Mesenchymal stem cell (in vitro differentiated cells and primary cell): ENCODE measurements around the gene PABPN1L.
A peak's percentile ranks its signal among the peaks of the same experiment; 100 is the strongest.

Experiments used
- DNase-seq: peaks from one replicate; pipeline ENCODE4 v3.0.0-alpha.2; 2013
- H2AFZ ChIP-seq: one replicate; pipeline ENCODE4 v1.6.1; 2013; ENCODE audit warnings: low read depth, mild to moderate bottlenecking, control low read depth, inconsistent platforms, low read length, moderate library complexity
- H2AK5ac ChIP-seq: 2 replicates; pipeline ENCODE4 v1.6.1; 2013; ENCODE audit warnings: low read length, moderate library complexity, mild to moderate bottlenecking, inconsistent platforms; ENCODE audit not compliant: severe bottlenecking
- H2BK120ac ChIP-seq: one replicate; pipeline ENCODE4 v1.6.1; 2013; ENCODE audit warnings: low read depth, mild to moderate bottlenecking, inconsistent platforms, low read length, moderate library complexity
- H2BK12ac ChIP-seq, 2 experiments: one replicate each; pipeline ENCODE4 v1.6.1; 2013; ENCODE audit warnings: inconsistent platforms in 2 of 2, low read length in 2 of 2, mild to moderate bottlenecking in 2 of 2, moderate library complexity in 2 of 2, control low read depth in 1 of 2
- H2BK15ac ChIP-seq: one replicate; pipeline ENCODE4 v1.6.1; 2013; ENCODE audit warnings: mild to moderate bottlenecking, low read depth, inconsistent platforms; ENCODE audit not compliant: poor library complexity, severe bottlenecking
- H2BK5ac ChIP-seq: 2 replicates; pipeline ENCODE4 v1.6.1; 2013; ENCODE audit warnings: low read depth, mild to moderate bottlenecking, low read length, control low read depth, inconsistent platforms; ENCODE audit not compliant: poor library complexity, severe bottlenecking
- H3K14ac ChIP-seq, 2 experiments: one replicate each; pipeline ENCODE4 v1.6.1; 2013; ENCODE audit warnings: inconsistent platforms in 2 of 2, low read length in 2 of 2, control low read depth in 1 of 2, mild to moderate bottlenecking in 1 of 2, moderate library complexity in 1 of 2
- H3K18ac ChIP-seq, 2 experiments: one replicate each; pipeline ENCODE4 v1.6.1; 2013; ENCODE audit warnings: inconsistent platforms in 2 of 2, low read length in 2 of 2, control low read depth in 1 of 2, low read depth in 1 of 2, mild to moderate bottlenecking in 1 of 2
- H3K23ac ChIP-seq, 2 experiments: one replicate each; pipeline ENCODE4 v1.6.1; 2013; ENCODE audit warnings: inconsistent platforms in 2 of 2, low read length in 2 of 2, mild to moderate bottlenecking in 2 of 2, moderate library complexity in 2 of 2, control low read depth in 1 of 2
- H3K27ac ChIP-seq: 2 replicates; pipeline ENCODE4 v1.5.1; 2013; ENCODE audit warnings: mild to moderate bottlenecking, moderate library complexity, low read length, control low read depth, inconsistent platforms; ENCODE audit not compliant: poor library complexity, severe bottlenecking
- H3K27me3 ChIP-seq, 2 experiments: 2 replicates each; pipeline versions ENCODE4 v1.6.1 to v1.7.0; 2013; ENCODE audit warnings: low read length in 2 of 2, mild to moderate bottlenecking in 2 of 2, moderate library complexity in 2 of 2, control low read depth in 1 of 2, inconsistent platforms in 1 of 2; ENCODE audit not compliant: control insufficient read depth in 1 of 2, insufficient read depth in 1 of 2
- H3K36me3 ChIP-seq, 2 experiments: 2 replicates each; pipeline versions ENCODE4 v1.6.1 to v1.7.0; 2013; ENCODE audit warnings: low read length in 2 of 2, control low read depth in 1 of 2, inconsistent platforms in 1 of 2, low read depth in 1 of 2, mild to moderate bottlenecking in 1 of 2; ENCODE audit not compliant: insufficient read depth in 2 of 2, control insufficient read depth in 1 of 2
- H3K4ac ChIP-seq, 2 experiments: one replicate each; pipeline ENCODE4 v1.6.1; 2013; ENCODE audit warnings: inconsistent platforms in 2 of 2, low read length in 2 of 2, mild to moderate bottlenecking in 2 of 2, moderate library complexity in 2 of 2, control low read depth in 1 of 2, low read depth in 1 of 2
- H3K4me1 ChIP-seq: 2 replicates; pipeline ENCODE4 v1.6.1; 2013; ENCODE audit warnings: low read depth, low read length, control low read depth; ENCODE audit not compliant: control insufficient read depth, insufficient read depth
- H3K4me2 ChIP-seq: 2 replicates; pipeline ENCODE4 v1.6.1; 2013; ENCODE audit warnings: low read length, mild to moderate bottlenecking, inconsistent platforms; ENCODE audit not compliant: poor library complexity, severe bottlenecking
- H3K4me3 ChIP-seq, 2 experiments: 2 replicates each; pipeline versions ENCODE4 v1.5.1 to v1.7.0; 2013; ENCODE audit warnings: low read length in 2 of 2, mild to moderate bottlenecking in 2 of 2, control low read depth in 1 of 2, low read depth in 1 of 2; ENCODE audit not compliant: insufficient read depth in 1 of 2
- H3K79me1 ChIP-seq: replicated peaks from 2 replicates; pipeline ENCODE4 v1.6.1; 2013; ENCODE audit warnings: mild to moderate bottlenecking, control low read depth, low read length, inconsistent platforms; ENCODE audit not compliant: poor library complexity, severe bottlenecking
- H3K9ac ChIP-seq: 2 replicates; pipeline ENCODE4 v1.7.0; 2013; ENCODE audit warnings: mild to moderate bottlenecking, low read length, moderate library complexity
- H3K9me3 ChIP-seq: 2 replicates; pipeline ENCODE4 v1.7.0; 2013; ENCODE audit warnings: mild to moderate bottlenecking, low read length; ENCODE audit not compliant: control insufficient read depth
- H4K8ac ChIP-seq: one replicate; pipeline ENCODE4 v1.6.1; 2013; ENCODE audit warnings: inconsistent platforms, mild to moderate bottlenecking, low read length, moderate library complexity
- H4K91ac ChIP-seq: one replicate; pipeline ENCODE4 v1.6.1; 2013; ENCODE audit warnings: mild to moderate bottlenecking, low read length, inconsistent platforms
- WGBS: methylation state at CpG from one replicate; pipeline ENCODE4 v1.1.7; 2013; ENCODE audit warnings: mixed read lengths; 5-methylcytosine and 5-hydroxymethylcytosine counted together

PABPN1L gene

GRCh38 chr16:88857728-88858339, 8.6 kb downstream of the PABPN1L start:
- Histone ChIP-seq H3K27ac (peak overlapping the region; percentile 74), H3K79me1 (peaks cover 46% of the 10 kb centered on the region), H2BK15ac (no peak overlapping the region), H2BK120ac (no peak overlapping the region), H3K9me3 (no peaks in the 10 kb centered on the region), H3K18ac (peak overlapping the region in 1 of 2 experiments; percentile 79), H3K4me1 (peaks cover 20% of the 10 kb centered on the region), H2BK12ac (no peak overlapping the region), H3K14ac (no peak overlapping the region), H3K4ac (peak overlapping the region in 1 of 2 experiments; percentile 32), H3K36me3 (peaks cover 45 to 58% of the 10 kb centered on the region in 2 experiments), H3K27me3 (no peaks in the 10 kb centered on the region), H3K23ac (no peak overlapping the region), H2AK5ac (no peak overlapping the region), H4K8ac (peak overlapping the region; percentile 88), H3K9ac (peak overlapping the region; percentile 93), H2BK5ac (no peak overlapping the region), H2AFZ (peak overlapping the region; percentile 33), H3K4me3 (peak overlapping the region; percentile 86 to 97), H3K4me2 (peak overlapping the region; percentile 89), H4K91ac (no peak overlapping the region)
- DNase-seq: peak; percentile 84
- 21% methylated on average over 12 of the region's 12 CpGs for WGBS

GRCh38 chr16:88856828-88857727, 9.4 kb downstream of the PABPN1L start, which contains the start of the genes GALNS and TRAPPC2L:
TSS of gene GALNS (minus strand) at chr16:88856947. CDS start at chr16:88856877, 70 bp downstream.
TSS of gene TRAPPC2L (plus strand) at chr16:88857127. CDS start at chr16:88857151, 24 bp downstream.
- Histone ChIP-seq H3K27ac (peak within 1 kb of the TSS; percentile 74), H2BK120ac (peak within 1 kb of the TSS; percentile 42), H3K4me3 (peak within 1 kb of the TSS; percentile 89 to 97), H2BK5ac (peak within 1 kb of the TSS; percentile 68), H3K36me3 (peaks cover 38 to 51% of the 10 kb centered on the region in 2 experiments), H3K4ac (peak within 1 kb of the TSS; percentile 54 to 73), H3K9me3 (no peaks in the 10 kb centered on the region), H3K27me3 (no peaks in the 10 kb centered on the region), H4K8ac (peak within 1 kb of the TSS; percentile 88), H4K91ac (peak within 1 kb of the TSS; percentile 79), H3K23ac (peak within 1 kb of the TSS in 1 of 2 experiments; percentile 79), H3K4me1 (peaks cover 20% of the 10 kb centered on the region), H3K14ac (peak within 1 kb of the TSS in 1 of 2 experiments; percentile 96), H2BK15ac (peak within 1 kb of the TSS; percentile 63), H3K9ac (peak within 1 kb of the TSS; percentile 93), H3K4me2 (peak within 1 kb of the TSS; percentile 89), H2AFZ (peak within 1 kb of the TSS; percentile 66), H2BK12ac (peak within 1 kb of the TSS in 1 of 2 experiments; percentile 21), H2AK5ac (no peak within 1 kb of the TSS), H3K18ac (peak within 1 kb of the TSS; percentile 52 to 89), H3K79me1 (peaks cover 46% of the 10 kb centered on the region)
- DNase-seq: peak; percentile 92
- WGBS: under 1% methylated on average over 85 of the region's 87 CpGs

- Histone ChIP-seq H3K9ac (peak overlapping the region; percentile 84), H2BK12ac (no peak overlapping the region), H3K23ac (peak overlapping the region in 1 of 2 experiments; percentile 79), H3K27ac (no peak overlapping the region), H2BK120ac (no peak overlapping the region), H3K4me1 (peaks cover 20% of the 10 kb centered on the region), H3K36me3 (peaks cover 30 to 49% of the 10 kb centered on the region in 2 experiments), H3K18ac (peak overlapping the region; percentile 49 to 89), H4K8ac (no peak overlapping the region), H3K79me1 (peaks cover 50% of the 10 kb centered on the region), H3K4me2 (peak overlapping the region; percentile 58), H2BK5ac (no peak overlapping the region), H3K27me3 (no peaks in the 10 kb centered on the region), H2BK15ac (peak overlapping the region; percentile 63), H2AK5ac (no peak overlapping the region), H3K9me3 (no peaks in the 10 kb centered on the region), H3K4ac (peak overlapping the region in 1 of 2 experiments; percentile 54), H4K91ac (peak overlapping the region; percentile 71), H3K14ac (peak overlapping the region in 1 of 2 experiments; percentile 96), H2AFZ (peak overlapping the region; percentile 66), H3K4me3 (peak overlapping the region; percentile 84 to 89)
- WGBS: 16% methylated on average over 14 of the region's 53 CpGs
- DNase-seq: no peak
Measured at GRCh38 chr16:88856122-88856827, 10.2 kb downstream of the PABPN1L start.
